CD4-positive, alpha-beta T cell treated with Interleukin-17A for 1 hour (primary cell): ENCODE measurements around the gene CITED2.

Experiments
- DNase-seq: peaks from one replicate; pipeline ENCODE4 v3.0.0-alpha.2; 2020

The CITED2 gene

GRCh38 chr6:139381216-139381865, 6.9 kb upstream of the CITED2 start:
- no peak for DNase-seq

- DNase-seq: no peak
These were observed 6.2 kb upstream of the CITED2 start for GRCh38 chr6:139380611-139381010.

- no peak for DNase-seq
These were observed 5.7 kb upstream of the CITED2 start for GRCh38 chr6:139380168-139380567.

DNA sequence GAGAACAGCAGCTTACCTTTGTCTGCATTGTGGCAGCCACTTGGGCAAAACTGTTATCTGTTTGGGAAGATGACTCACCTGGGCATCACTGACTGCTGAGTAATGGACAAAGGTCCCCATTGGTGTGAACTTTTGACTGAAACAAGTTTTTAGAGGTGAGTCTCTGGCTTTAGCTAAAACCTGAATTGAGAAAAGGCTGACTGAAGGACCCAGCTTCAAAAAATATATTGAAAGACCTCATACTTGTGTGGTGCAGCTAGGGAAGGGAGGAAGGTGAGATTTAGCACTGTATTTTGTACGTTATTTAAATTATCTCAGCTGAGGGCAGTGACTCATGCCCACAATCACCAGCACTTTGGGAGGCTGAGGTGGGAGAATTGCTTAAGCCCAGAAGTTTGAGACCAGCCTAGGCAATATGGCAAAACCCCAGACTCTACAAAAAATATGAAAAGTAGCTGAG, 4.5 kb upstream of the CITED2 start:
- DNase-seq: no peak

- no peak for DNase-seq
These were observed 3.8 kb upstream of the CITED2 start for GRCh38 chr6:139378226-139378625.

DNA sequence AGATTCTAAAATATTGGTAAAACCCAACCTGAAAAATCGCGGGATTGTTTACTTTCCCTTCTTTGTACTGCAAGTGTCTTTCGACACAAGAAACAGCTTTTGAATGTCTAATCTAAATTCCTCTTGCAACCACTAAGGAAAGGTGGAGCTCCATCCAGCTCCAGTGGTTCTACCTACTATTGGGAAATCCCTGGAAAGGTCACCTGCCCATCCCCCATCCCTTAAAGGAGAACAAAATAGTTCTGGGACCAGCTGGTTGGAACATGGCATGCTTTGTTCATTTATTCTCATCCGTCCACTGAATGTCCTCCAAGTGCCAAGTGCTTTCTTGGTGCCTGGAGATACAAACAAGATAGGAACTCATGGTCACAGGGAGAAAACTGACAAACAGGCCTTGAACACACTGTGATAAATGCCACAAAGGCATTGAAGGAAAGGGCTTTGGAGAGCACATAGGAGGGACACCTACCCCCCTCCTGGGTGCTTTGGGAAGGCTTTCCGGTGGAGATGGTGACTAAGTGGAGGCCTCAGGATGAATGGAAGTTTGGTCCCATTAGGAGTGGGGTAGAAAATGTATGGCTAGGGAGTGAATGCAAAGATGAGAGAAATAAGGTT, 2.3 kb upstream of the CITED2 start:
- DNase-seq: no peak

DNA sequence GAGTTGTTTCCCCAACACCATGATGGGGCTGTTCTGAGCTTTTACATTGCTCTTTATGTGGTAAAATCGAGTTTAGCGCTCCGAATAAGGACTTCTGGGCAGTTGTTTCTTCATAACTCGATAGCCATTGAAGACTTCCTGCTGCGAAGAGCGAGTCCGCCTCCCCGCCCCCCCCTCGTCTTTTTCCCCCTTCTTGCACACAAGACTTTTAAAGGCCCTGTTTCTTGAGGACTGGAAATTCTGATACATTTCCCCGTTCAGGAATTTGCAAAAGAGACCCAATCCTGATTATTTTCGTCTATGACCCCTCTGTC, 1.5 kb upstream of the CITED2 start:
- no peak for DNase-seq

GRCh38 chr6:139375226-139376016, 973 bp upstream of the CITED2 start:
- DNase-seq: peak; percentile 87

DNA sequence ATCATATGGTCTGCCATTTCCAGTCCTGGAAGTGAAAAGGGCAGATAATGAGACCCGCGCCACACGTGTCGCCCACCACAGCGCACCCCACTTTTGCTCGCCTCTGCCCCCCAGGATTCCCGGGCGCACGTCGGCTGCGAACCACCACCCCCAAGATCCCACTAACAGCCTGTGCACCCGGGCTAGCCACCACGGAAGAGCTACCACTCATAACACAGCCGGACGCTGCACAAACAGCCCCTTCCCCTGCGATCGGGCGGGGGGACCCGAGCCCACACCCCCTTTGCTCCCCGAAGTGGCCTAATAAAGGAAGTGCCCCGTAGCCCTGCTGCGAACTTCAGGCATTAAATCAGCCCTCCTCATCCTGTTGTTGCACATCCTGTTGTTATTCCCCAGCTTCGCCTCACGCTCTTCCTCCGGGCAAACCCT, 506 bp downstream of the CITED2 start:
- DNase-seq: no peak

GRCh38 chr6:139373154-139373927, 1.1 kb downstream of the CITED2 start:
- peak; percentile 73 for DNase-seq

GRCh38 chr6:139372326-139373153, 1.9 kb downstream of the CITED2 start:
- peak; percentile 17 for DNase-seq

DNA sequence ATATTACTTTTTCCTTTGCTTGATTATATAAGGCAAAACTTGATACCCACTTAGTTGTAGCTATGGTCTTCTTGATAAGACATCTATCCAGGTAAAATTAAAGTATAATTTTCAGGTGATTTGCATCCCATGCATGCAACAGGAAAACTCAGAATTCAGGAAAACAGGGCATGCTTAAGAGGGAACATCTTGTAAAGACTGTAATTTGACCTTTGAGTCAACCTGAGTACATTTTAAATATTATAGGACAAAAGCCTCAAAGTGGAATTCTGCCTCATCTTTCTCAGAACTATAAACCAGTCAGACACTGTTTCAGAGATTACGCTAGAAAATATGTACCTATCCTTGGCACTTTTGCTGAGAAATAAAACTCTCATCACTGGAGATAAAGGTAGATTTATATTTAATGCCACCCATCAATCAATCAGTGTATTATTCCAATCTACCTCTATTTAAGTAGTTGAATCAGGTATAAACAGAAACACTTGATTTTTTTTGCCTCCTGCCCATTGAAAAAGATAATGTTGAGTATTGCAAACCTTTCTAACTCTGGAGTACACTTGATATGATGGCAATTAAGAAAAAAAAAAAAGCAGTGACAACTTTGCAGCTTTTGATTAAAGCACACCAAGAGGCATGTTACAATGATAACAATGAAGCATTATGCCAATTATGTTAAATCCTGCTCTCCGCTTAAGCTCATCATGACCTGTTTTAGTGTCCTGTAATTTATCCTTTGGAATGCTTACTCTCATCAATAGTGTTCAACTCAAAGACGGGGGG, 2.8 kb downstream of the CITED2 start:
- DNase-seq: no peak

DNA sequence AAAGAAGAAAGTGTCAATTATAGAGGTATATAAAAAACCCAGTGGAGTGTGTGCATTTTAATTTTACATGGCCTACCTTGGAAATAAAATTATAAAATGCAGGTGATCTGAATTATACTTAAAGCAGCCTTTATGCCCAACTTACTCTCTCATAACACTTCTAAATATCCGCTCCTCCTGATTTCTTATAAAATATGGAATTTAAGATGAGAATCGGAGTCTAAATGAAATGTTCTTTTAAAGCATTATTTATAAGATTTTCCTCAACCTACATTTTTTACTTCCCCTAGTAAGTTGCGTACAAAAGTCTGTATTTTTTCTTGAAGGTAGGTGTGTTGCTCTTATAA, 3.5 kb downstream of the CITED2 start:
- no peak for DNase-seq

DNA sequence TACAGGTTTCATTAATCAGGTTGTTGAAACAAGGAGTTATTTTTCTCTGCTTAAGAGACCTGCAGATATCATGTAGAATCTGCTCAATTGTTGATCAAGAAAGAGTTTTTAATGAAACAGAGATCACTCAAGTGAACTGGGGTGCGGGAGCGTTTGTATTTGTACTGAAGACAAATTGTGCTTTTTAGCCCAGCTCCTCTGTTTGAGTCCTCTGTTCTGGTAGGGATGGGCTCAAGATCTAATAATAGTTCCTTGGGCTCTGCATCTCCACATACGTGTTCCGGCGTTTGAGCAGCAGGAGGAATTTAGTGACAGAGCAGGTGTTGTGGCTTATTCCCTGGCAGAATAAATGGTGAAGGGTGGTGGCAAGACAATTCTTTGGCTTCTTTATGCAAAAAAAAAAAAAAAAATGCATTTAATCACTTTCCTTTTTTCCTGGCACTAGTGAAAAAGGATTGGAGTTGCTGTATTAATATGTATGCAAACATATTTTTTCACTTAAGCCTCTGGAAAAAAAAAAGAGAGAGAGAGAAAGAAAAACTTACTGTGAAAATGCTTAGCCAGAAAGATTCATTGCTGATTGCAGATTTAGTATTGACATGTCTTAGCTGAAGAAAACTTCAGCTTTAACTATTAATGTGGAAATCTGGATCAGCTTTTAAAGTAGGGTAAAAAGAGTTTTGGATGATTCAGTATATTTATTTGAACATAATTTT, 4.0 kb downstream of the CITED2 start:
- DNase-seq: no peak

DNA sequence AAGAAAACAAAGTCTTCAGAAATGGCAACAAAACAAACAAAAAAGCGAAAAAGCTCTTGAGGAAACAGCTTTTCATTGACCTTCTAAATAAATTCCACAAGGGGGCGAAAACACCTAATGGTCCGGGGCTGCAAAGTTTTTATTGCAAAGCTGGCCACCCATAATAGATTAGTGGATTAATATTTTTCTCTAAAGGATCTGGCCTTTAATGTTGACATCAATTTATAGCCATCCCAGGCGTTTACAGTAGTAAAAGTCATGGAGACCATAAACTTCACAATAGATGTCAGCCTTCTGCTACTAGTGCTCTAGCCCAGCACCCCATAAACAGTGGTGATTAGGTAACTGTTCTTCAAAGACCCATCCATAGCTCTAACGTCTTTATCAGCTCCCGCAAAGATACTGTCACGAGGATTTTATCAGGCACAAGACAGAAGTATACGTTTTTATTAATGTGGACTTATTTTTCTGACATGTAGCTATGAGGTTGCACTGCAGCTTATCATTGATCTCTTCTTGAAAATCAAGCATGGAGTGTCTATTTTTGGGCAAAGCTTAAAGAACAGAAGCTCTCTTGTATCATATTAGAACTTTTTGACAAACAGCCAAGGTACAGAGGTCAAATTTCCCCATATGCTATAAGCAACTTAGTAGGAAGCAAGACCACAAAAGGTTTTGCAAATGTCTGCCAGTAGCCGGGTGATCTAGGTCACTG, 4.7 kb downstream of the CITED2 start:
- DNase-seq: peak; percentile 66

DNA sequence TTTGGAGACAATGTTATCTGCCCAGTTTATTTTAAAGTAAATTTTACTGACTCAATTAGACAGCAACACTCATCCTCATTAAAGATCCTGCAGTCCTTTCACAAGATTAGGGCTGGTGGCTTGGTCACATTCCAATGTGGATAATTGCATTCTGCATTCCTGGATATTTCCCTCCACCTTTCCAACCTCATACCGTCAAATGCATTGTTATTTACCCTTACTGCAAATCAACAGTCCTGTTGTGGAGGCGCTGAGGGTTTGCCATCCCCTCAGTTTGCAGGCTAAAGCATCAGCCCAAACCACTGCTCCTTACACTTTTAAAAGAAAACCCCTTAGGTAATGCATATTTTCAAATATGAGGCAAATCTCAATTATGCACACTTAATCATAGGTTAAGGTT, 5.4 kb downstream of the CITED2 start:
- no peak for DNase-seq

DNA sequence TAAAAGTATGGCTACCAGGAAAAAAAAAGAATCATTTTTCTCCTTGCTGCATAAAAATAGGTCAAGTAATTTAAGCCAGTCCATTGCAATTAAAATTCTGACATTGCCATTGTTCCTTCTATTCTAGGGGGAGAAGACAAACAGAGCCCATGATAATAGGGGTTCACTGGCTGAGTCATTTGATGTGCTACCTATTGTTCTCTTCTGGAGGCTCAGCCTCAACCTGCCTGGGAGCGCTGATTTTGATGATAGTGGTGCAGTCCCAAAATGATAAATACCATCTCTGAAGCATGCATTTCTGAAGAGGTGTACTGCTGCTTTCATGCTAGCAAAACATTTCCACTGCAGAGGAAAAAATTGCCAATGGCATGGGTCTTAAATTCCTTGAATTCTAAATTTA, 5.8 kb downstream of the CITED2 start:
- no peak for DNase-seq

DNA sequence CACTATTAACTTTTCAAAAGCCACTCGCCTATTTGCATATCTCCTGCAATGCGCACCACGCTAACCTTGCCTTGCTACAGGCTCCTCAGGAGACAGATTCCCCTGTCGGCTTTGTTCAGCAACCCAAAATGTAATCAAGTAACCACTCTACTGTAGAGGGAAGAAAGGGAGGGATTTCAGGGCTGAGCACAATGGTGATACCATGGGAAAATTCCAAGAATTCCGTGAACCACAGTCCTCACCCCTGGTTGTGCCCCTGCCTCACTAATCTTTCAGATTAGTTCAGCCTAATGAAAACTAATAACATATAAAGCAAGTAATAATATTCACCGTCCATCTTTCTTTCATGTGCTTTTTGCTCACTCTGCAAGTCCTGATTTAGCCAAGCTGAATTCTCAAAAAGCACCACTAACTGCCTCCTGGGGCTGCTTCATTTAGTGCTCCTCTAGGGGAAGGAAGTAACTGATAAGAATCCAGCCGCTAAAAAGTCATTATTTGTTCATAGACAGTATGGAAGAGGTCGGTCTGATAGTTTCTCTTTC, 6.6 kb downstream of the CITED2 start:
- DNase-seq: no peak

- no peak for DNase-seq
These were observed 9.5 kb downstream of the CITED2 start for GRCh38 chr6:139364982-139365379.
